Umbilical cord (tissue), 2 donors: Measurements from ENCODE around the gene COL27A1. TPM values are rescaled to one million over a fixed set of nuclear protein-coding genes. Genes with fewer than 3 reads are reported as not detected.

Experiments used
- DNase-seq: peaks from one replicate; pipeline ENCODE4 v3.0.0-alpha.2; 2015; ENCODE audit warnings: low spot score
- total RNA-seq: library from RNA; depleted of rRNA; stranded (reverse); fragments of >200 nt; gene quantifications from one replicate; pipeline ENCODE4 v1.2.3, GENCODE V29; 2014; ENCODE audit warnings: low replicate concordance; ENCODE audit not compliant: insufficient read depth

Gene COL27A1
- total RNA-seq, 1 donor from 2014 or later, result 12.3 TPM

GRCh38 chr9:114271556-114272510 lies 116.5 kb downstream of the COL27A1 start:
- DNase-seq, result no peak

DNA sequence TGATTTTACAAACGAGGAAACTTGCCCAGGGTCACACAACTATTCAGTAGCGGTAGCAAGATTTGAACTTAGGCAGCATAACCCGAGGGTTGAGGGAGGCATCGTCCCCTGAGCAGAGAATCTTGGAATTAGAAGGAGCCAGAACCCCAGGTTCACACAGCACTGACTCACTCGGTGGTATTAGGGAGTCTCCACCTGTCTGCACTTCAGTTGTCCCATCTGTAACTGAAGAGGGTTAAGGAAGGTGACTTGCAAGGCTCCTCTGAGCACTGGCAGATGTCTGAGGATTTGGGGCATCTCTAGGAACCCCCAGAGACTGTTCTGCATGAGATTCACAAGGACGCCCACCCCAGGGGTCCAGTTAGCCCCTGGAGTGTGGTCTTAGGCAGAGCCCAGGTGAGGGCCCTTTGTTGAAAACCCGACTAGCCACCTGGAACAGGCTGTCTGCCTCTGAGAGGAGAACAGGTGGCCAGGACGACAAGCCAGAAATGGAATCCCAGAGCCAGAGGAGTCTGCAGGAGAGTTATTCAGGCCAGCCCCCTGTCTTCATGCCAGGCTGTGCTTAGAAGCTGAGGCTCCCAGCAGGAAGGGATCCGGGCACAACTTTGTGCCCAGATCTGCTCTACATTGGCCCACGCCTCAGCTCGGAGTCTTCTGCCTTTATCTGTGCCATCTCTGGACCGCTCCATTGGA lies 117.5 kb downstream of the COL27A1 start:
- DNase-seq, result no peak

DNA sequence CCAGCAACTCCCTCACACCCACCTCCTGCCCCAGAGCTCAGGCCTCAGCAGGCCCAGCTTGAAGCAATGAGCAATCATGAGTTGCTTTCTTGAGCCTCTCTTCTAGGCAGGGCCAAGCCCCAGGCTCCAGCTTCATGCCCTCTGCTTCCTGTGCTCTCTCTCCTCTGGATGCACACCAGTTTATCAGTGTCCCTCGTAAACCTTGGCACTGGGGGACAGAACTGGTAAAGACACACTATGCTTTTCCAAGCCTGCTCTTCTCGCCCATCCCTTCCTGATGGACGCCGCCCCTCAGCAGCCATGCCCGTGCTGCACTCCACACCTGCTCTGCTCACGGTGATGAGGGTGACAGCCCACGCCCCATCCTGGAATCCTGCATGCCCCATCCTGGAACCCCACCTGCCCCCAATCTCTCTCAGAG lies 118.1 kb downstream of the COL27A1 start:
- no peak for DNase-seq

DNA sequence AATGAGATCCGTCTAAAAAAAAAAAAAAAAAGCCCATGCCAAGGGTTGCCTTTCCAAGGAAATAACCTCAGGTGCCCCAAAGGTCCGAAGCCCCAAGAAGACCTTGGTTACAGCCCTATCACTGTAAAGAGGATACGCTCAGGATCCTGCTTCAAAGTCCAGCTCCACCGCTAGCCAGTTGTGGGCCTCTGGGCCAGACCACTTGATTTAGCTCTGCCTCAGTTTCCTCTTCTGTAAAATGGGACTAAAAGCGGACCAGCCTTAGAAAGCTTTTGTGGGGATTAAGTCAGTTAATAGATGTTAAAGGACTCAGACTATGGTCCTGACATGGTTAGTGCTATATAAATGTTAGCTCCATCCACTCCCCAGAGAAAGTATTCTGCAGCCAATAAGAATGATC lies 118.9 kb downstream of the COL27A1 start:
- DNase-seq, result no peak

GRCh38 chr9:114275246-114276004 lies 120.1 kb downstream of the COL27A1 start:
- DNase-seq, result no peak

DNA sequence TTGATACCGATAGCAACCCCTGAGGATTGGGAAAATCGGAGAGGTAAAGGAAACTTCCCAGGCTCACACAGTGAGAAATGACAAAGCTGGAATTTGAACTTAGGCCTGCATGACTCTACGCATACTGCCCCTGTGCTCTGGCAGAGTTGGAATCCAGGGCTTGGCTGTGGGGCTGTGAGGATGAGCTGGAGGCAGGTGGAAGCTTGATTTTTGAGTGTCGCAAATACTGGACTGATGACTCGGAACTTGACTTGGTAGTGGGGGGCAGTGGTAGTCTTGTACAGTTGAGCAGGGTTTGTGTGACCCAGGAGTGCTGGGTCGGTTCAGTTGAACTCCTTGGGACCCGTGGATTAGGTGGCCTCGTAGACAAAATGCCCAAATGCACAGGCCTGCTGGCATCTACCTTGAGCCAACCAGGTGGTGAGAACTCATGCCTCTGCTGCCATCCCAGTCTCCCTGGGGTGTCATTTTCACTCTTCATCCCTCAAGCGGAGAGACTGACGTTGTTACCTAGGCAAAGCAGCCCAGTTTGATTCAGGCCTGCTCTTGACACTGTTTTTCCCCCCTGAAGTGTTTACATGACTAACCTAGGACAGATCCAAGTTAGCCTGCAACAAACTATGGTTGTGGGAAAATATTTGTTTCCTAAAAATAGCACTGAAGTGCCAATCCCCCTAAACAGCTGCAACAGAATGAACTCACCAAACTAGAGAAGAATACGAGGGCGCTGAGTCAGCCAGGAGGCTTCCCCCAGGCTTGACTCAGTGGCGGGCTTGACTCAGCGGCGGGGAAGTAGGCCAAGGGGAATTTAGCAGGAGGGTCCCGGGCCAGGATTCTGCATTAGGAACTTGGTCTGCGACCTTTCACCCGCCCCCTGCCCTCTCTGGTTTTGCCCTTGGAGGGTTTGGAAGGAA lies 121.8 kb downstream of the COL27A1 start:
- DNase-seq, result peak; percentile 50

- no peak for DNase-seq
Measured at GRCh38 chr9:114278356-114278755, 123.0 kb downstream of the COL27A1 start.

- DNase-seq, result peak; percentile 72
Measured at GRCh38 chr9:114278881-114279570, 123.7 kb downstream of the COL27A1 start.

GRCh38 chr9:114279693-114280092 lies 124.4 kb downstream of the COL27A1 start:
- DNase-seq, result no peak

DNA sequence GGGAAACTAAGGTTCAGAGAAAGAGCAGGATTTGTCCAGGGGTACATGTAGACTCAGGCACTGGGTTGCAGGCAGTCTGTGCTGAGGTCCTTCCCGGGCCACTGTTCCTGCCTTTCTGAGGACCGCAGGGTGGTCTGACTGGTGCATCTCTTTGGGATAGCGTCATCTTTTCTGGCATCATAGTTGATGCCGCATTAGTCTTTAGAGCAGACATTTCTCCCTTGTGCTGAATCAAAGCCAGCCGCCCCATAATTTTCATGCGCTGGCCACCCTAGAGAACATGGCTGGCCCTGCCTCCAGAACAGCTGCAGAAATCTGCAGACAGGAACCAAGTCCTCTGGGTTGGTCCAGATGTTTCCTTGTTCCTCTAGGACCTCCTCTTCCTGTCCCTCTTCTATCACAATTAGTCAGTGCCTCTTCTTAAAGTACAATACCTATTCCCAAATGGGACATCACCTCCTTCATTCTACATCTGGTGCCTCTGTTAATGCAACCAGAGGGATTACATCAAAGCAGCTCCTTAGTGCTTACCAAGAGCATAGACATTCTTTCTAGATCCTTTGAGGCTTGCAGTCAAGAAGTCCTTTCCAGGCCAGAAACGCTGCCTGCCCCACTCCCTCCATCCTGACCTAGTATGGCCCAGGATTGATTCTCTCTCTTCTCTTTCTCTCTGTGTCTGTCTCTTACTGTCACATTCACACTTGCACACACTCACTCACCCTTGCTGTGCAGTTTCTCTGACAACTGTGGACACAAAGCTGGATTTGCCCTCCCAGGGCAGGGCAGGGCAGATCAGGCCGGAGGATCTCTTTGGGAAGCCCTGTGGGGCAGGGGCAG lies 125.5 kb downstream of the COL27A1 start:
- DNase-seq, result no peak

- DNase-seq, result peak; percentile 71
Measured at GRCh38 chr9:114281473-114282103, 126.3 kb downstream of the COL27A1 start.

- DNase-seq, result no peak
Measured at GRCh38 chr9:114282104-114282485, 126.8 kb downstream of the COL27A1 start.

- no peak for DNase-seq
Measured at GRCh38 chr9:114282507-114282906, 127.2 kb downstream of the COL27A1 start.

DNA sequence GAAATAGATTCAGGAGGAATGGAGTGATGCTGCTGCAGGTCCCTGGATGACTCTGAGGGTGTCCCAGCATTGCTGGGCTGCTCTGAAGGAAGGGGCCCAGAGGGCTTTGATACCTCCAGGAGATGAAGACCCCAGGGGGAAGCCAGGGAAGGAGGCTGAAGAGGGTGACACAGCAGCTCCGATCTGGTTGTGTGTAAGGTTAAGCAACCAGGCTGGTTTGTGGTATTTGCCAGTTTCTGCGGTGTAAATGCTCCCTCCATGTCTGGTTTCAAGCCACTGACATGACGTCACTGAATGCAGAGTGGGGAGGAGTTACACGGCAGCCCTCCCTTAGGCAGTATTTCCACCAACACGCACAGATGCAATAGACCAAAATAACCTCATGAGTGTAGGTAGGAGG lies 127.6 kb downstream of the COL27A1 start:
- DNase-seq, result peak; percentile 68

DNA sequence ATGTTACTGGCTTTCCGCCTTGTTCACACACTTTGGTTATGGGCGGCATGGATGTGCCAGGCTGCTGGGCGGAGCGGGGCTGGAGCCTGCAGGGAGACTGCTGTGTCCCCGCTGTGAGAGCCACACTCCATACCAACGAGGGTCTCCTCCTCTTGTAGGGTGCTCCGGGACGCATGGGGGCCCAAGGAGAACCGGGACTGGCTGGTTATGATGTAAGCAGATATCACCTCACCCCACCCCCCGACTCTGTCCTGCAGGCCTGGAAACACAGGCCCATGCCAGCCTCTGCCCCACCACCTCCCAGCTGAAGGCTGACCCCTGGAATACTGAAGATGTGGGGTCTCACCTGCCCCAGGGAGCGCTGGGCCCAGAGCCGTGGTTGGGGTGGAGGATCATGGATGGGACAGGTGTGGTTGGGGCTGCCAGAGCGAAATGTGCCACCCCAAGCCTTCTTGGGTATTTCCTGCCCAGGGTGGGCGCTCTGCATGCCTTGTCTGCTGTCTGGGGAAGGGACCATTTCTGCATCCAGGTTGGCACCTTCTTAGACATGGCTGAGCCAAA lies 128.3 kb downstream of the COL27A1 start:
- DNase-seq, result no peak

- no peak for DNase-seq
Measured at GRCh38 chr9:114284316-114285060, 129.2 kb downstream of the COL27A1 start.

DNA sequence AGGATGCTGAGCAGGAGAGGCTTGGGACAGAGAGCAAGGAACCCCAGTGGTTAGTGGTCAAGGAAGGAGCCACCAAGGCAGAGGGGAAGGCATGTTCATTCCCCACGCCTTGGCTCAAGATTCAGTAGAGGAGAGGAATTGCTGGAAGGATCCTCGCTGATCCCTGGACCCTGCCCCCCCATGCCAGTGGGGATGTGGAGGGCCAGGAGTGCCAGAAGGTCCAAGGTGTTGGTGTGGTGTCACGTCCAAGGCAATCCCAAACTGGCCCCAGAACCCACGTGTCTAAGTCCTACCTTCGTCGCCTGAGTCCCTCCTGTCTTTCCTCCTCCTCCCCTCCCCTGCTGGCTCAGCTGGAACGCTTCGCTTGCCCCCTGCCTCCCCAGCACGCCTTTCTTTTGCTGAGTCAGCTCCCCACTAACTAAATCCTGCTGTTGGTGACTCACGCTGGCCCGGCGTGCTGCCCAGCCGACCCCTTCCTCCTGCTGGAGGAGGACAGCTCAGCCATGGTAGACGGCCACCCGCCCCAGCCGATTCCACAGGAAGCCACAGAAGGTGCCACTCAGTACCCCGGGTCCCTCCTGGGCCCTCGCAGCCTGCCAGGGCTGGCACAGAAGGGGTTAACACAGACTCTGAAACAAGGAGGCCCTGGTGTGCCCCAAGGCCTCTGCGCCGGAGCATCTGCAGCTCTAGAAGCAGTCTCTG lies 130.0 kb downstream of the COL27A1 start:
- peak; percentile 94 for DNase-seq
